A549 (cell line): ENCODE measurements around the gene AKAP6. TPM values are rescaled to one million over a fixed set of nuclear protein-coding genes. Genes with fewer than 3 reads are reported as not detected.

ENCODE experiments used
- ATAC-seq, 2 experiments: fragments of 200-7000 bp in 1 of 2; fragments of >200 bp in 1 of 2; cut with Nextera tagmentation in 1 of 2; cut with Tn5 transposase in 1 of 2; 3 replicates each; pipeline versions ENCODE4 v1.8.0 to v1.9.1; 2018 to 2020; ENCODE audit warnings: mild to moderate bottlenecking in 1 of 2, moderate library complexity in 1 of 2
- CTCF ChIA-PET: fragments of 300-600 bp; sonication (Branson Sonifier 250); formaldehyde crosslinking; extraction: SDS; loops from one replicate; lab custom pipeline; 2021; ENCODE audit warnings: antibody characterized with exemption, inconsistent platforms; lab: Yijun Ruan, JAX
- POLR2A ChIA-PET: fragments of 350-600 bp; formaldehyde crosslinking; extraction: SDS; loops from one replicate; lab custom pipeline; 2021; ENCODE audit warnings: antibody characterized with exemption, inconsistent platforms; lab: Yijun Ruan, JAX
- DNase-seq, 2 experiments: peaks; one replicate each; pipeline versions ENCODE4 v3.0.0 to v3.0.0-alpha.2; 2011 to 2016; ENCODE audit warnings: low read depth in 1 of 2, low spot score in 1 of 2
- FAIRE-seq: peaks from 2 replicates; lab custom pipeline; 2011; peaks lifted over from hg19 to GRCh38; lab: Jason Lieb, UNC
- H3K27ac ChIP-seq, 2 experiments: fragments of >200 bp; sonication (Bioruptor Twin); formaldehyde crosslinking; 3 replicates each; pipeline ENCODE4 v1.5.1; 2016 to 2017
- H3K4me1 ChIP-seq: fragments of >200 bp; sonication (Bioruptor Twin); formaldehyde crosslinking; 3 replicates; pipeline ENCODE4 v1.6.1; 2016
- H3K4me2 ChIP-seq: fragments of >200 bp; sonication (Bioruptor Twin); formaldehyde crosslinking; 3 replicates; pipeline ENCODE4 v1.6.1; 2016
- H3K4me3 ChIP-seq: fragments of >200 bp; sonication (Bioruptor Twin); formaldehyde crosslinking; 3 replicates; pipeline ENCODE4 v1.5.1; 2016
- H3K9me3 ChIP-seq: fragments of >200 bp; sonication (Bioruptor Twin); formaldehyde crosslinking; 3 replicates; pipeline ENCODE4 v1.6.1; 2016
- CBX2 ChIP-seq: fragments of 200-600 bp; sonication (generic); IDR thresholded peaks from 2 replicates; pipeline ENCODE4 v1.6.1; 2016; ENCODE audit warnings: low read depth, mild to moderate bottlenecking, borderline replicate concordance
- CEBPB ChIP-seq, 2 experiments: fragments of >200 bp in 1 of 2; sonication (Bioruptor Twin) in 1 of 2; formaldehyde crosslinking in 1 of 2; IDR thresholded peaks; 2 replicates each; pipeline ENCODE4 v1.6.1; 2012 to 2016
- EHF ChIP-seq: fragments of 250-450 bp; sonication (Bioruptor Pico); IDR thresholded peaks from 2 replicates; pipeline ENCODE4 v1.5.0; 2020; ENCODE audit warnings: mild to moderate bottlenecking
- FOSL2 ChIP-seq, 2 experiments: fragments of 450-650 bp in 1 of 2; fragments of >200 bp in 1 of 2; sonication (Bioruptor Twin) in 1 of 2; formaldehyde crosslinking; IDR thresholded peaks; 2 replicates each; pipeline versions ENCODE4 v1.5.0 to v1.6.1; 2016 to 2020; ENCODE audit warnings: mild to moderate bottlenecking in 1 of 2, moderate library complexity in 1 of 2
- HEYL ChIP-seq: fragments of 250-450 bp; sonication (Bioruptor Pico); IDR thresholded peaks from 2 replicates; pipeline ENCODE4 v1.8.0; 2021; ENCODE audit warnings: mild to moderate bottlenecking, moderate library complexity
- HOXB5 ChIP-seq: fragments of 250-450 bp; sonication (Bioruptor Pico); IDR thresholded peaks from 2 replicates; pipeline ENCODE4 v1.5.0; 2020; ENCODE audit warnings: mild to moderate bottlenecking, moderate library complexity
- KDM5A ChIP-seq: fragments of 200-600 bp; sonication (generic); IDR thresholded peaks from 2 replicates; pipeline ENCODE4 v1.6.1; 2016; ENCODE audit warnings: antibody characterized with exemption, mild to moderate bottlenecking
- MAFK ChIP-seq: fragments of 450-650 bp; IDR thresholded peaks from 2 replicates; pipeline ENCODE4 v1.6.1; 2014; ENCODE audit not compliant: partially characterized antibody
- NFE2L2 ChIP-seq: fragments of 150-350 bp; conservative IDR thresholded peaks from 2 replicates; pipeline ENCODE4 v1.6.1; 2014; ENCODE audit warnings: low read length
- RARB ChIP-seq: fragments of 250-450 bp; sonication (Bioruptor Pico); IDR thresholded peaks from 2 replicates; pipeline ENCODE4 v1.8.0; 2021; ENCODE audit warnings: mild to moderate bottlenecking, moderate library complexity
- SMC3 ChIP-seq: fragments of >200 bp; sonication (Bioruptor Twin); formaldehyde crosslinking; IDR thresholded peaks from 3 replicates; pipeline ENCODE4 v1.6.1; 2018; ENCODE audit warnings: inconsistent platforms
- ZC3H11A ChIP-seq: fragments of 450-650 bp; IDR thresholded peaks from 2 replicates; pipeline ENCODE4 v1.6.1; 2014; ENCODE audit warnings: antibody characterized with exemption, mild to moderate bottlenecking
- ZSCAN20 ChIP-seq: fragments of 250-450 bp; sonication (Bioruptor Pico); IDR thresholded peaks from 2 replicates; pipeline ENCODE4 v1.8.0; 2022; ENCODE audit warnings: mild to moderate bottlenecking, moderate library complexity
- WGBS: methylation state at CpG from one replicate; pipeline ENCODE4 v1.1.6; 2017; ENCODE audit errors: missing lambda C conversion rate; 5-methylcytosine and 5-hydroxymethylcytosine counted together
- polyA plus RNA-seq, 4 experiments: library from polyadenylated mRNA; depleted of rRNA in 3 of 4; stranded (reverse); fragments of >200 nt; fragmentation: RNase III in 1 of 4; extraction: RNeasy Plus Mini Kit Qiagen cat#74134 plus additional on column Dnase treatment in 1 of 4; gene quantifications; 2 replicates in 3 of 4; 3 replicates in 1 of 4; pipeline ENCODE4 v1.2.3, GENCODE V29; 2011 to 2017
- TF ChIP-seq, protein P1 (sequence below): fragments of 450-650 bp; IDR thresholded peaks from 2 replicates; pipeline ENCODE4 v1.6.1; 2014; ENCODE audit warnings: antibody characterized with exemption
- TF ChIP-seq, protein P2 (sequence below): fragments of >200 bp; sonication (Bioruptor Twin); formaldehyde crosslinking; IDR thresholded peaks from 3 replicates; pipeline ENCODE4 v1.5.1; 2016
- TF ChIP-seq, protein P3 (sequence below): fragments of 250-450 bp; sonication (Bioruptor Pico); IDR thresholded peaks from 2 replicates; pipeline ENCODE4 v1.5.0; 2020; ENCODE audit warnings: low read depth, mild to moderate bottlenecking, moderate library complexity
- TF ChIP-seq, protein P4 (sequence below): IDR thresholded peaks from 2 replicates; pipeline ENCODE4 v1.6.1; 2012
- TF ChIP-seq, protein P5 (sequence below): fragments of >200 bp; sonication (Bioruptor Twin); formaldehyde crosslinking; IDR thresholded peaks from 2 replicates; pipeline ENCODE4 v1.6.1; 2016
- TF ChIP-seq, protein P6 (sequence below): fragments of >200 bp; sonication (Bioruptor Twin); formaldehyde crosslinking; IDR thresholded peaks from 3 replicates; pipeline ENCODE4 v1.6.1; 2016
- TF ChIP-seq, protein P7 (sequence below): fragments of 150-350 bp; IDR thresholded peaks from 2 replicates; pipeline ENCODE4 v1.6.1; 2014; ENCODE audit warnings: low read depth, mild to moderate bottlenecking, low read length

AKAP6 gene
- polyA plus RNA-seq, 2 of the 4 experiments (the other 2 are of a cell fraction): 0.27 to 1.9 TPM

DNA sequence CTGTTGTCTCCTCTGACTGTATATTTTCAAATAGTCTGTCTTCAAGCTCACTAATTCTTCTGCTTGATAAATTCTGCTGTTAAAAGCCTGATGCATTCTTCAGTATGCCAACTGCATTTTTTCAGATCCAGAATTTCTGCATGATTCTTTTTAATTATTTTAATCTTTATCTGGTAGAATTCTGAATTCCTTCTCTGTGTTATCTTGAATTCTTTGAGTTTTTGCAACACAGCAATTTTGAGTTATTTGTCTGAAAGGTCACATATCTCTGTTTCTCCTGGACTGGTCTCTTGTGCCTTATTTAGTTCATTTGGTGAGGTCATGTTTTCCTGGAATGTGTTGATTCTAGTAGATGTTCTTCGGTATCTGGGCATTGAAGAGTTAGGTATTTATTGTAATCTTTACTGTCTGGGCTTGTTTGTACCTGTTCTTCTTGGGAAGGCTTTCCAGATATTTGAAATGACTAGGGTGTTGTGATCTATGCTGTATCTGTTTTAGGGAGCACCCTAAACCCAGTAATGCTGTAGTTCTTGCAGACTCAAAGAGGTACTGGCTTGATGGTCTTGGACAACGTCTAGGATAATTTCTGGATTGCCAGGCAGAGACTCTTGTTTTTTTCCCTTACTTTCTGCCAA is 415.8 kb downstream of the AKAP6 start:
- ATAC-seq: no peak
- 0% methylated on average over 2 of the region's 2 CpGs for WGBS

DNA sequence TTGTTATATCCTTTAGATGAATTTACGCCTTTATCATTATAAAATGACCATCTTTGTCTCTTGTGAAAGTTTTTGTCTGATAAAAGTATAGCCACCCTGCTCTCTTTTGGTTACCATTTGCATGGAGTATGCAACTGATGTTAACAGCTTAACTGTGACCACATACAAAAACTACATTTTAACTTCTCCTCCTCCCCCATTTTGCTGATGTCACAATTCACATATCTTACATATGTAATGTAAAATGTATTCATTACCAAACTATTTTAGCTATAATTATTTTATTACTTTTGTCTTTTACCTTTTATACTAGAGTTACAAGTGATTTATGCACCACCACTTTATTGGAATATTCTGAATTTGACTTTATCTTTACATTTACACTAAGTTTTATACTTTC is 425.1 kb downstream of the AKAP6 start:
- Histone ChIP-seq H3K4me1 (no peaks in the 10 kb centered on the region), H3K4me3 (no peak overlapping the region), H3K27ac (no peak overlapping the region), H3K4me2 (no peak overlapping the region), H3K9me3 (no peaks in the 10 kb centered on the region; the same call in 2 of the 3 replicates)
- DNase-seq: no peak
- no peak for FAIRE-seq
- WGBS: 20% methylated on average over 1 of the region's 1 CpG
- no peak for ATAC-seq
- TF ChIP-seq KDM5A: no peak
- no peak for TF ChIP-seq CBX2
- TF ChIP-seq SMC3: no peak
- TF ChIP-seq, protein P1, sequence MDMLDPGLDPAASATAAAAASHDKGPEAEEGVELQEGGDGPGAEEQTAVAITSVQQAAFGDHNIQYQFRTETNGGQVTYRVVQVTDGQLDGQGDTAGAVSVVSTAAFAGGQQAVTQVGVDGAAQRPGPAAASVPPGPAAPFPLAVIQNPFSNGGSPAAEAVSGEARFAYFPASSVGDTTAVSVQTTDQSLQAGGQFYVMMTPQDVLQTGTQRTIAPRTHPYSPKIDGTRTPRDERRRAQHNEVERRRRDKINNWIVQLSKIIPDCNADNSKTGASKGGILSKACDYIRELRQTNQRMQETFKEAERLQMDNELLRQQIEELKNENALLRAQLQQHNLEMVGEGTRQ: no peak
- TF ChIP-seq, protein P2, sequence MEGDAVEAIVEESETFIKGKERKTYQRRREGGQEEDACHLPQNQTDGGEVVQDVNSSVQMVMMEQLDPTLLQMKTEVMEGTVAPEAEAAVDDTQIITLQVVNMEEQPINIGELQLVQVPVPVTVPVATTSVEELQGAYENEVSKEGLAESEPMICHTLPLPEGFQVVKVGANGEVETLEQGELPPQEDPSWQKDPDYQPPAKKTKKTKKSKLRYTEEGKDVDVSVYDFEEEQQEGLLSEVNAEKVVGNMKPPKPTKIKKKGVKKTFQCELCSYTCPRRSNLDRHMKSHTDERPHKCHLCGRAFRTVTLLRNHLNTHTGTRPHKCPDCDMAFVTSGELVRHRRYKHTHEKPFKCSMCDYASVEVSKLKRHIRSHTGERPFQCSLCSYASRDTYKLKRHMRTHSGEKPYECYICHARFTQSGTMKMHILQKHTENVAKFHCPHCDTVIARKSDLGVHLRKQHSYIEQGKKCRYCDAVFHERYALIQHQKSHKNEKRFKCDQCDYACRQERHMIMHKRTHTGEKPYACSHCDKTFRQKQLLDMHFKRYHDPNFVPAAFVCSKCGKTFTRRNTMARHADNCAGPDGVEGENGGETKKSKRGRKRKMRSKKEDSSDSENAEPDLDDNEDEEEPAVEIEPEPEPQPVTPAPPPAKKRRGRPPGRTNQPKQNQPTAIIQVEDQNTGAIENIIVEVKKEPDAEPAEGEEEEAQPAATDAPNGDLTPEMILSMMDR: no peak
- no peak for TF ChIP-seq CEBPB (IDR thresholded peaks at IDR 0.05)
- no peak for TF ChIP-seq NFE2L2
- TF ChIP-seq ZC3H11A: no peak
- TF ChIP-seq HEYL (CRISPR knock-in tag): no peak
- ChIA-PET CTCF (interaction anchor here (1.5 kb wide), 1 partner anchor 21 kb away, joined by 3 read pairs; no protein-coding TSS in a partner anchor), POLR2A (no interaction called here)

More for the DNA sequence above, 415.8 kb downstream of the AKAP6 start:
- H3K4me1 ChIP-seq: no peaks in the 10 kb centered on the region
- TF ChIP-seq FOSL2 (IDR thresholded peaks at IDR 0.05) (no peak), FOSL2 (CRISPR knock-in tag; IDR thresholded peaks at IDR 0.05) (no peak), ZSCAN20 (CRISPR knock-in tag) (no peak), MAFK (peak; percentile 19), RARB (CRISPR knock-in tag) (no peak)
- TF ChIP-seq, protein P3, sequence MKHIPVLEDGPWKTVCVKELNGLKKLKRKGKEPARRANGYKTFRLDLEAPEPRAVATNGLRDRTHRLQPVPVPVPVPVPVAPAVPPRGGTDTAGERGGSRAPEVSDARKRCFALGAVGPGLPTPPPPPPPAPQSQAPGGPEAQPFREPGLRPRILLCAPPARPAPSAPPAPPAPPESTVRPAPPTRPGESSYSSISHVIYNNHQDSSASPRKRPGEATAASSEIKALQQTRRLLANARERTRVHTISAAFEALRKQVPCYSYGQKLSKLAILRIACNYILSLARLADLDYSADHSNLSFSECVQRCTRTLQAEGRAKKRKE: no peak
- ChIA-PET CTCF (no interaction called here), POLR2A (no interaction called here)
- H3K9me3 ChIP-seq: no peaks in the 10 kb centered on the region
- H3K4me2 ChIP-seq: no peak overlapping the region
- no peak overlapping the region for H3K4me3 ChIP-seq
- no peak overlapping the region for H3K27ac ChIP-seq
- DNase-seq (no peak), FAIRE-seq (no peak)

DNA sequence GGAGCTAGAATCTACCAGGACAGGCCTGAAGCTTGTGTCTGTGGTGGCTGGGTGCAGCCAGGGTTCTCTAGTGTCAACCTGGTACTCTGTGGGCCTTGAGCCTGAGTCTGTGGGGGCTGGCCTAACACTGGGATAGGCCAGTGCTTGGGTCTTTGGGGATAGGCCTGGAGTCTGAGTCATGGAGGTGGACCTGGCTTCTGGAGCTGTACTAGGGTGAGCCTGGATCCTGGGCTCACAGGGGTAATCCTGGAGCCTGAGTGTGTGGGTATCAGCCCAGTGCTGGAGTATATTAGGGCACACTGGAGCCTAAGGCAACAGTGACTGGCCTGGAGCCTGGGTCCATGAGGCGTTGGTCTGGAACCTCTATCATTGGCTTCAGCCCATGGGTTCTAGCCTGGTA is 427.1 kb downstream of the AKAP6 start:
- CTCF ChIA-PET: interaction anchor here (0.6 kb wide), 1 partner anchor 242 kb away, joined by 3 read pairs; no protein-coding TSS in a partner anchor
- DNase-seq: no peak
- WGBS: no CpG with 5 or more reads among the region's 1 CpG
- TF ChIP-seq, protein P4, sequence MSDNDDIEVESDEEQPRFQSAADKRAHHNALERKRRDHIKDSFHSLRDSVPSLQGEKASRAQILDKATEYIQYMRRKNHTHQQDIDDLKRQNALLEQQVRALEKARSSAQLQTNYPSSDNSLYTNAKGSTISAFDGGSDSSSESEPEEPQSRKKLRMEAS: no peak
- TF ChIP-seq, protein P5, sequence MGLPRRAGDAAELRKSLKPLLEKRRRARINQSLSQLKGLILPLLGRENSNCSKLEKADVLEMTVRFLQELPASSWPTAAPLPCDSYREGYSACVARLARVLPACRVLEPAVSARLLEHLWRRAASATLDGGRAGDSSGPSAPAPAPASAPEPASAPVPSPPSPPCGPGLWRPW: no peak
- TF ChIP-seq HOXB5 (CRISPR knock-in tag) (no peak), EHF (CRISPR knock-in tag) (no peak), CBX2 (no peak)
- TF ChIP-seq, protein P6, sequence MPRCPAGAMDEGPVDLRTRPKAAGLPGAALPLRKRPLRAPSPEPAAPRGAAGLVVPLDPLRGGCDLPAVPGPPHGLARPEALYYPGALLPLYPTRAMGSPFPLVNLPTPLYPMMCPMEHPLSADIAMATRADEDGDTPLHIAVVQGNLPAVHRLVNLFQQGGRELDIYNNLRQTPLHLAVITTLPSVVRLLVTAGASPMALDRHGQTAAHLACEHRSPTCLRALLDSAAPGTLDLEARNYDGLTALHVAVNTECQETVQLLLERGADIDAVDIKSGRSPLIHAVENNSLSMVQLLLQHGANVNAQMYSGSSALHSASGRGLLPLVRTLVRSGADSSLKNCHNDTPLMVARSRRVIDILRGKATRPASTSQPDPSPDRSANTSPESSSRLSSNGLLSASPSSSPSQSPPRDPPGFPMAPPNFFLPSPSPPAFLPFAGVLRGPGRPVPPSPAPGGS: no peak
- TF ChIP-seq, protein P7, sequence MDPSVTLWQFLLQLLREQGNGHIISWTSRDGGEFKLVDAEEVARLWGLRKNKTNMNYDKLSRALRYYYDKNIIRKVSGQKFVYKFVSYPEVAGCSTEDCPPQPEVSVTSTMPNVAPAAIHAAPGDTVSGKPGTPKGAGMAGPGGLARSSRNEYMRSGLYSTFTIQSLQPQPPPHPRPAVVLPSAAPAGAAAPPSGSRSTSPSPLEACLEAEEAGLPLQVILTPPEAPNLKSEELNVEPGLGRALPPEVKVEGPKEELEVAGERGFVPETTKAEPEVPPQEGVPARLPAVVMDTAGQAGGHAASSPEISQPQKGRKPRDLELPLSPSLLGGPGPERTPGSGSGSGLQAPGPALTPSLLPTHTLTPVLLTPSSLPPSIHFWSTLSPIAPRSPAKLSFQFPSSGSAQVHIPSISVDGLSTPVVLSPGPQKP: no peak
- FAIRE-seq: no peak
- Histone ChIP-seq H3K4me1 (no peaks in the 10 kb centered on the region), H3K27ac (no peak overlapping the region), H3K4me3 (no peak overlapping the region), H3K4me2 (no peak overlapping the region), H3K9me3 (no peaks in the 10 kb centered on the region; the same call in 2 of the 3 replicates)
- POLR2A ChIA-PET: no interaction called here
- no peak for ATAC-seq
